ENCODE measurements around the gene TUT7.
"Not testable (repeated sequence)": the region's sequence is repeated elsewhere in the genome, so short reads cannot be mapped to it uniquely, and the experiment has no call there.

Gene TUT7

GRCh38 chr9:86344818-86345217 lies 9.4 kb downstream of the TUT7 start:
- DNase-seq = no peak

GRCh38 chr9:86342269-86342668 lies 11.9 kb downstream of the TUT7 start:
- no peak for DNase-seq

GRCh38 chr9:86341007-86341491 lies 13.2 kb downstream of the TUT7 start:
- no peak for DNase-seq

GRCh38 chr9:86340356-86341006 lies 13.7 kb downstream of the TUT7 start:
- DNase-seq = no peak

GRCh38 chr9:86337469-86338108 lies 16.6 kb downstream of the TUT7 start:
- peak; percentile 50 for DNase-seq

- no peak for DNase-seq
Measured at GRCh38 chr9:86336058-86336457, 18.2 kb downstream of the TUT7 start.

- DNase-seq = no peak
Measured at GRCh38 chr9:86333651-86334050, 20.6 kb downstream of the TUT7 start.

GRCh38 chr9:86330186-86330585 lies 24.0 kb downstream of the TUT7 start:
- DNase-seq = no peak

- DNase-seq = no peak
Measured at GRCh38 chr9:86329649-86330048, 24.6 kb downstream of the TUT7 start.

GRCh38 chr9:86328156-86328555 lies 26.1 kb downstream of the TUT7 start:
- no peak for DNase-seq

GRCh38 chr9:86326536-86326935 lies 27.7 kb downstream of the TUT7 start:
- DNase-seq = no peak

- no peak for DNase-seq
Measured at GRCh38 chr9:86324901-86325300, 29.3 kb downstream of the TUT7 start.

- DNase-seq = no peak
Measured at GRCh38 chr9:86324308-86324707, 29.9 kb downstream of the TUT7 start.

GRCh38 chr9:86322973-86323644 lies 31.1 kb downstream of the TUT7 start:
- no peak for DNase-seq

GRCh38 chr9:86321373-86321772 lies 32.8 kb downstream of the TUT7 start:
- DNase-seq = no peak

- no peak for DNase-seq
Measured at GRCh38 chr9:86318187-86318586, 36.0 kb downstream of the TUT7 start.

GRCh38 chr9:86315078-86315477 lies 39.1 kb downstream of the TUT7 start:
- no peak for DNase-seq

GRCh38 chr9:86312959-86313358 lies 41.3 kb downstream of the TUT7 start:
- DNase-seq = not testable (repeated sequence)

- no peak for DNase-seq
Measured at GRCh38 chr9:86308687-86309086, 45.5 kb downstream of the TUT7 start.

GRCh38 chr9:86304236-86304730 lies 49.9 kb downstream of the TUT7 start:
- no peak for DNase-seq

GRCh38 chr9:86303316-86303975 lies 50.8 kb downstream of the TUT7 start:
- peak; percentile 39 for DNase-seq

GRCh38 chr9:86301686-86302085 lies 52.5 kb downstream of the TUT7 start:
- no peak for DNase-seq

GRCh38 chr9:86300701-86301100 lies 53.5 kb downstream of the TUT7 start:
- DNase-seq = no peak

All from CD4-positive, alpha-beta T cell treated with Interleukin-10 for 1 hour (primary cell).